Panc1 (cell line): ENCODE measurements around the gene KRTAP4-4. TPM values are rescaled to one million over a fixed set of nuclear protein-coding genes. Genes with fewer than 3 reads are reported as not detected.
"Not testable (repeated sequence)": the region's sequence is repeated elsewhere in the genome, so short reads cannot be mapped to it uniquely, and the experiment has no call there.

ENCODE experiments used
- ATAC-seq: fragments of 200-7000 bp; cut with Tn5 transposase; 2 replicates; pipeline ENCODE4 v1.9.1; 2020; ENCODE audit warnings: mild to moderate bottlenecking, moderate library complexity
- BruUV-seq: library from RNA; stranded (reverse); fragments of 400-500 nt; replicated peaks from 2 replicates; lab custom pipeline; 2021; lab: Mats Ljungman, UMichigan
- CTCF ChIA-PET: fragments of 300-600 bp; sonication (Branson Sonifier 250); formaldehyde crosslinking; loops from one replicate; lab custom pipeline; 2022; ENCODE audit warnings: antibody characterized with exemption; lab: Charles Lee
- POLR2A ChIA-PET: fragments of 300-600 bp; sonication (Branson Sonifier 250); formaldehyde crosslinking; loops from one replicate; lab custom pipeline; 2022; ENCODE audit warnings: antibody characterized with exemption; lab: Charles Lee
- DNase-seq: peaks from one replicate; pipeline ENCODE4 v3.0.0-alpha.2; 2010; ENCODE audit warnings: low read depth, low spot score
- H3K27ac ChIP-seq: 2 replicates; pipeline ENCODE4 v1.5.1; 2011; ENCODE audit warnings: mild to moderate bottlenecking, low read length, inconsistent platforms
- H3K27me3 ChIP-seq: fragments of 200-500 bp; sonication (Bioruptor generic); 2 replicates; pipeline ENCODE4 v1.6.0; 2014; ENCODE audit warnings: low read length, inconsistent platforms; ENCODE audit not compliant: control insufficient read depth, insufficient read depth
- H3K36me3 ChIP-seq: fragments of 200-500 bp; sonication (Bioruptor generic); 2 replicates; pipeline ENCODE4 v1.5.1; 2014; ENCODE audit warnings: inconsistent platforms, mild to moderate bottlenecking, low read length, moderate library complexity; ENCODE audit not compliant: control insufficient read depth, insufficient read depth
- H3K4me1 ChIP-seq: 2 replicates; pipeline ENCODE4 v1.5.1; 2011; ENCODE audit warnings: inconsistent platforms, mild to moderate bottlenecking, low read length, moderate library complexity; ENCODE audit not compliant: control insufficient read depth, insufficient read depth
- H3K4me3 ChIP-seq, 2 experiments: 2 replicates each; pipeline ENCODE4 v1.5.1; 2011 to 2012; ENCODE audit warnings: low read depth in 2 of 2, low read length in 2 of 2, mild to moderate bottlenecking in 2 of 2, inconsistent platforms in 1 of 2, moderate library complexity in 1 of 2
- H3K9me3 ChIP-seq: fragments of 200-500 bp; sonication (Bioruptor generic); 2 replicates; pipeline ENCODE4 v1.5.1; 2014; ENCODE audit warnings: low read depth, mild to moderate bottlenecking, inconsistent platforms, low read length, moderate library complexity; ENCODE audit not compliant: control insufficient read depth, insufficient read depth
- POLR2AphosphoS5 ChIP-seq: IDR thresholded peaks from 2 replicates; pipeline ENCODE4 v1.6.1; 2012; ENCODE audit warnings: mild to moderate bottlenecking, low read depth, low read length, moderate library complexity
- SIN3A ChIP-seq: IDR thresholded peaks from 2 replicates; pipeline ENCODE4 v1.6.1; 2012; ENCODE audit warnings: low read depth, mild to moderate bottlenecking, low read length, moderate library complexity, borderline replicate concordance; ENCODE audit not compliant: insufficient read depth
- TCF7L2 ChIP-seq: IDR thresholded peaks from 2 replicates; pipeline ENCODE4 v1.6.1; 2011; ENCODE audit warnings: mild to moderate bottlenecking, low read depth, low read length, inconsistent platforms
- in situ Hi-C: cut with HindIII; loops from 2 replicates; pipeline ENCODE4 v1.10.0; 2016; ENCODE audit warnings: low sequenced_read_pairs, low pct_unique_long_range_greater_than_20kb
- intact Hi-C: fragments of 100-400 bp; cut with micrococcal nuclease; formaldehyde crosslinking; loops from one replicate; pipeline ENCODE4 v1.10.0; 2022; ENCODE audit not compliant: unreplicated experiment
- total RNA-seq: library from RNA; stranded (reverse); gene quantifications from one replicate; pipeline ENCODE4 v1.2.1, GENCODE V29; 2021; ENCODE audit not compliant: unreplicated experiment
- TF ChIP-seq, protein P1 (sequence below), 2 experiments: IDR thresholded peaks; 2 replicates each; pipeline ENCODE4 v1.6.1; 2011 to 2012; ENCODE audit warnings: low read depth in 2 of 2, control low read depth in 1 of 2, low read length in 1 of 2, mild to moderate bottlenecking in 1 of 2, moderate library complexity in 1 of 2; ENCODE audit not compliant: insufficient read depth in 1 of 2
- TF ChIP-seq, protein P2 (sequence below): fragments of 450-650 bp; IDR thresholded peaks from 2 replicates; pipeline ENCODE4 v1.5.1; 2017; ENCODE audit warnings: mild to moderate bottlenecking

The KRTAP4-4 gene
- total RNA-seq, 1 experiment from 2014 or later, result not detected

DNA sequence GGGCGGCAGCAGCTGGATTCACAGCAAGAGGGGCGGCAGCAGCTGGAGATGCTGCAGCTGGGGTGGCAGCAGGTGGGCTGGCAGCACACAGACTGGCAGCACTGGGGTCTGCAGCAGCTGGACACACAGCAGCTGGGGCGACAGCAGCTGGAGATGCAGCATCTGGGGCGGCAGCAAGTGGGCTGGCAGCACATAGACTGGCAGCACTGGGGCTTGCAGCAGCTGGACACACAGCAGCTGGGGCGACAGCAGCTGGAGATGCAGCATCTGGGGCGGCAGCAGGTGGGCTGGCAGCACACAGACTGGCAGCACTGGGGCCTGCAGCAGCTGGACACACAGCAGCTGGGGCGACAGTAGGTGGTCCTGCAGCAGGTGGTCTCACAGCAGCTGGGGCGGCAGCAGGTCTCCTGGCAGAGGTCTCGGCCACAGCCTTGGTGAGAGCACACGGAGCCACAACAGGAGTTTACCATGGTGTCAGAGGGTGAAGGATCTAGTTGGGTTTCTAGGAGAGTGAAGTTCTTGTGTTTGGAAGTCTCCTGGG, 42.6 kb downstream of the KRTAP4-4 start, which contains the start of gene KRTAP4-11:
Gene KRTAP4-11, minus strand, starts transcription at position 528 of the 541 bp plus-strand sequence. Its CDS starts 58 bp downstream, at position 470.
- intact Hi-C loops, H3K27ac ChIP-seq, H3K27me3 ChIP-seq, BruUV-seq, DNase-seq, ATAC-seq, in situ Hi-C loops, CTCF ChIA-PET, H3K9me3 ChIP-seq, H3K4me1 ChIP-seq, POLR2A ChIA-PET, H3K4me3 ChIP-seq, H3K36me3 ChIP-seq: not testable (repeated sequence)

DNA sequence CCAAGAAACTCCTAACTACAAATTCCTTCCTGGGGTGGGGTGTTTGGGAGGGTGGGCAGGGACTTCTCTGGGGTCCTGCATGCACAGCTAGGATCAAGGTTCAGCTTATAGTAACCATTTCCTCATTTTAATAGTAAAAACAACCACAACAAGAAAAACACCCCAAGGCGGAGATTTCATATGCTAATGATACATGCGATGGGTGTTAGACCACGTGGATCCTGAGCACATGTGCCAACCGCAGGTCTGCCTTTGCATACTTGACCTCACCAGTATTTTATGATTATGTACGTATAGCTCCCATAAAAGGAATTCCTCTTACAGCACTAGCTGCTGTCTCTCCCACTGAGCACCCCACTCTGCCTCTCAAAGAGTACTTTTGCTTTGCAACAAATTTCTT, 44.3 kb downstream of the KRTAP4-4 start:
- no TSS peak for BruUV-seq
- DNase-seq (no peak), ATAC-seq (no peak)
- ChIA-PET POLR2A (no interaction called here), CTCF (no interaction called here)
- no peak for TF ChIP-seq SIN3A
- TF ChIP-seq, protein P1, sequence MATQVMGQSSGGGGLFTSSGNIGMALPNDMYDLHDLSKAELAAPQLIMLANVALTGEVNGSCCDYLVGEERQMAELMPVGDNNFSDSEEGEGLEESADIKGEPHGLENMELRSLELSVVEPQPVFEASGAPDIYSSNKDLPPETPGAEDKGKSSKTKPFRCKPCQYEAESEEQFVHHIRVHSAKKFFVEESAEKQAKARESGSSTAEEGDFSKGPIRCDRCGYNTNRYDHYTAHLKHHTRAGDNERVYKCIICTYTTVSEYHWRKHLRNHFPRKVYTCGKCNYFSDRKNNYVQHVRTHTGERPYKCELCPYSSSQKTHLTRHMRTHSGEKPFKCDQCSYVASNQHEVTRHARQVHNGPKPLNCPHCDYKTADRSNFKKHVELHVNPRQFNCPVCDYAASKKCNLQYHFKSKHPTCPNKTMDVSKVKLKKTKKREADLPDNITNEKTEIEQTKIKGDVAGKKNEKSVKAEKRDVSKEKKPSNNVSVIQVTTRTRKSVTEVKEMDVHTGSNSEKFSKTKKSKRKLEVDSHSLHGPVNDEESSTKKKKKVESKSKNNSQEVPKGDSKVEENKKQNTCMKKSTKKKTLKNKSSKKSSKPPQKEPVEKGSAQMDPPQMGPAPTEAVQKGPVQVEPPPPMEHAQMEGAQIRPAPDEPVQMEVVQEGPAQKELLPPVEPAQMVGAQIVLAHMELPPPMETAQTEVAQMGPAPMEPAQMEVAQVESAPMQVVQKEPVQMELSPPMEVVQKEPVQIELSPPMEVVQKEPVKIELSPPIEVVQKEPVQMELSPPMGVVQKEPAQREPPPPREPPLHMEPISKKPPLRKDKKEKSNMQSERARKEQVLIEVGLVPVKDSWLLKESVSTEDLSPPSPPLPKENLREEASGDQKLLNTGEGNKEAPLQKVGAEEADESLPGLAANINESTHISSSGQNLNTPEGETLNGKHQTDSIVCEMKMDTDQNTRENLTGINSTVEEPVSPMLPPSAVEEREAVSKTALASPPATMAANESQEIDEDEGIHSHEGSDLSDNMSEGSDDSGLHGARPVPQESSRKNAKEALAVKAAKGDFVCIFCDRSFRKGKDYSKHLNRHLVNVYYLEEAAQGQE (IDR thresholded peaks at IDR 0.05; ENCODE audit: insufficient read depth in 1 of 2, low read depth in 2 of 2, low read length in 1 of 2), result no peak
- no peak for TF ChIP-seq TCF7L2
- TF ChIP-seq, protein P2, sequence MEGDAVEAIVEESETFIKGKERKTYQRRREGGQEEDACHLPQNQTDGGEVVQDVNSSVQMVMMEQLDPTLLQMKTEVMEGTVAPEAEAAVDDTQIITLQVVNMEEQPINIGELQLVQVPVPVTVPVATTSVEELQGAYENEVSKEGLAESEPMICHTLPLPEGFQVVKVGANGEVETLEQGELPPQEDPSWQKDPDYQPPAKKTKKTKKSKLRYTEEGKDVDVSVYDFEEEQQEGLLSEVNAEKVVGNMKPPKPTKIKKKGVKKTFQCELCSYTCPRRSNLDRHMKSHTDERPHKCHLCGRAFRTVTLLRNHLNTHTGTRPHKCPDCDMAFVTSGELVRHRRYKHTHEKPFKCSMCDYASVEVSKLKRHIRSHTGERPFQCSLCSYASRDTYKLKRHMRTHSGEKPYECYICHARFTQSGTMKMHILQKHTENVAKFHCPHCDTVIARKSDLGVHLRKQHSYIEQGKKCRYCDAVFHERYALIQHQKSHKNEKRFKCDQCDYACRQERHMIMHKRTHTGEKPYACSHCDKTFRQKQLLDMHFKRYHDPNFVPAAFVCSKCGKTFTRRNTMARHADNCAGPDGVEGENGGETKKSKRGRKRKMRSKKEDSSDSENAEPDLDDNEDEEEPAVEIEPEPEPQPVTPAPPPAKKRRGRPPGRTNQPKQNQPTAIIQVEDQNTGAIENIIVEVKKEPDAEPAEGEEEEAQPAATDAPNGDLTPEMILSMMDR, result no peak
- TF ChIP-seq POLR2AphosphoS5, result no peak
- Histone ChIP-seq H3K36me3 (no peaks in the 10 kb centered on the region), H3K27me3 (no peaks in the 10 kb centered on the region), H3K27ac (no peak overlapping the region), H3K4me1 (no peaks in the 10 kb centered on the region), H3K4me3 (no peak overlapping the region), H3K9me3 (peaks cover 6% of the 10 kb centered on the region; the same call in 1 of the 2 replicates)
- in situ Hi-C loops, result no loop called here
- intact Hi-C loops, result no loop called here

DNA sequence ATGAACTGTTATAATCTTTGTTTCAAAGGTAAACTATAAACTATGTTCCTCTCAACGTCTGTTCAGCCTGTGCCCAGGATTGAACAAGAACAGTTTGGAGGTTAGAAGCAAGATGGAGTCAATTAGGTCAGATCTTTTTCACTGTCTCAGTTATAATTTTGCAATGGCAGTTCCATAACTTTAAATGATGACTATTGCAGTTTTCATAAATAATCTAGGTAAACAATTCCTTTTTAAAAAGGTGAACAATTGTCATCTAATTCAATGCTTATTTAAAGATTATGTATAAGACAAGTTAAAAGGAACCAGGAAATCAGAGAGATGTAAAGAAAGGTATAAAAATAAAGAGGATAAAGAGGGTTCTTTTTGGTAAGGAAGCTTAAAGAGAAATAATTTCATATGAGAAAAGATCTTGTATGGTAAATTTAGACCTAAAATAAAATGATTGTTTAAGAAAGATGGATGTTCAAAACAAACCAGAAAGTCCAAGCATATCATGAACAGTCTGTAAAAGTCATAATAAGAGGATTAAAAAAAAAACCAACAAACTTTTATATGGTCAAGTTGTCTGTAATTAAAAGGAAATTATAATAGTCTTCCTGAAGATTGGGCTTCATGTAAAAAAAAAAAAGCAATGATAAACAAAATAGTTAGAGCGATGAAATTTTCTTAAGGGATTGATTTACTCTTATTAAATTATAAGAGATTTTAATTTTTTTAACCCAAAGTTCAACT, 49.2 kb downstream of the KRTAP4-4 start:
- Histone ChIP-seq H3K9me3 (peaks cover 10% of the 10 kb centered on the region; the same call in 1 of the 2 replicates), H3K4me3 (no peak overlapping the region), H3K27ac (no peak overlapping the region), H3K36me3 (no peaks in the 10 kb centered on the region), H3K4me1 (no peaks in the 10 kb centered on the region), H3K27me3 (no peaks in the 10 kb centered on the region)
- BruUV-seq, result no TSS peak
- in situ Hi-C loops, result no loop called here
- no peak for DNase-seq
- no peak for ATAC-seq
- ChIA-PET CTCF (no interaction called here), POLR2A (no interaction called here)
- TF ChIP-seq SIN3A, result no peak
- TF ChIP-seq TCF7L2, result no peak
- TF ChIP-seq, protein P2, result no peak
- TF ChIP-seq POLR2AphosphoS5, result no peak
- TF ChIP-seq, protein P1 (IDR thresholded peaks at IDR 0.05; ENCODE audit: insufficient read depth in 1 of 2, low read depth in 2 of 2, low read length in 1 of 2), result no peak
- intact Hi-C loops, result no loop called here
